ENCODE results near the gene INO80.

GRCh38 chr15:41025393-41025792, 90.7 kb downstream of the INO80 start:
- TF ChIP-seq CTCF (IDR thresholded peaks at IDR 0.05; ENCODE audit: low read depth, low read length): no peak
- TF ChIP-seq EZH2phosphoT487 (IDR thresholded peaks at IDR 0.05; ENCODE audit: low read depth): no peak
